GM19035 (cell line): Measurements from ENCODE around the gene NGDN.

Experiments
- ATAC-seq: cut with Tn5 transposase; IDR thresholded peaks from one replicate; pipeline ENCODE4 v1.9.1; 2021; ENCODE audit not compliant: unreplicated experiment

NGDN gene

GRCh38 chr14:23520899-23521533 lies 51.5 kb downstream of the NGDN start:
- no peak for ATAC-seq

DNA sequence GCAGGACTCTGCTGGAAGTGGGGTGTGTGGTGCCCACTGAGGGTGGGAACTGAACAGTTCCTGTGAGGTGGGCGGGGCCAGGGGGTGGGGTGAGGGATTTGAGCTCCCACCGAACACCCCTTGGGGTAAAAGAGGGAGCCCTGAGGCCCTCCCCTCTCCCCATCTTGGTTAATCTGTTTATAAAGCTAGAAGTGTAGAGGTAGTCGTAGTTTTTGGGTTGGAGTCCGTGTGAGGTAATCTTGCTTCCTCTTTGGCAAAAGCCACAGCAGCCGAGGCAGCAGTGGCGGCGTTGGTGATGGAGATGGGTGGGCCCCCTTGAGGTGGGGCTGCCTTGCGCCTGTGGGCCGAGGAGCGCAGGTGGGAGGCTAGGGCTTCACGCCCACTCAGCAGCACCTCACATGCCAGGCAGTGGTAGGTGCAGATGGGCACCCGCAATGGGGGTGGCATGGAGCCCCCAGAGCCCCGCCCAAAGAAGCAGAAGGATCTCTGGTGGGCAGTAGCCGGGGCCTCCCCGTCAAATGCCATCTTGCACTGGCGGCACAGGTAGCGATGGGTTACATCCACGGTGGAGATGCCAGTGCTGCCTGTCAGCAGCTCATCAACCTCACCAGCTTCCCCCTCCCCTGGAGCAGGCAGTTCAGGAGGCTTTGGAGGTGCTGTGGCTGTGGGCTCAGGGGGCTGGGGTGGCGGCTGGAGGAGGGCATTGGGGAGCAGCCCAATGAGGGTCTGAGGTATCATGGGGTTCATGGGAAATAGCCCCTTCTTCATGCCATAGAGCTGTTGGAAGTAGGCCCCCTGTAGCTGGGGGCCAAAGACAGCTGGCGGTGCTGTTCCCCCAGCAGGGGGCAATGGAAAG lies 52.5 kb downstream of the NGDN start:
- no peak for ATAC-seq

GRCh38 chr14:23522643-23523198 lies 53.2 kb downstream of the NGDN start:
- no peak for ATAC-seq

DNA sequence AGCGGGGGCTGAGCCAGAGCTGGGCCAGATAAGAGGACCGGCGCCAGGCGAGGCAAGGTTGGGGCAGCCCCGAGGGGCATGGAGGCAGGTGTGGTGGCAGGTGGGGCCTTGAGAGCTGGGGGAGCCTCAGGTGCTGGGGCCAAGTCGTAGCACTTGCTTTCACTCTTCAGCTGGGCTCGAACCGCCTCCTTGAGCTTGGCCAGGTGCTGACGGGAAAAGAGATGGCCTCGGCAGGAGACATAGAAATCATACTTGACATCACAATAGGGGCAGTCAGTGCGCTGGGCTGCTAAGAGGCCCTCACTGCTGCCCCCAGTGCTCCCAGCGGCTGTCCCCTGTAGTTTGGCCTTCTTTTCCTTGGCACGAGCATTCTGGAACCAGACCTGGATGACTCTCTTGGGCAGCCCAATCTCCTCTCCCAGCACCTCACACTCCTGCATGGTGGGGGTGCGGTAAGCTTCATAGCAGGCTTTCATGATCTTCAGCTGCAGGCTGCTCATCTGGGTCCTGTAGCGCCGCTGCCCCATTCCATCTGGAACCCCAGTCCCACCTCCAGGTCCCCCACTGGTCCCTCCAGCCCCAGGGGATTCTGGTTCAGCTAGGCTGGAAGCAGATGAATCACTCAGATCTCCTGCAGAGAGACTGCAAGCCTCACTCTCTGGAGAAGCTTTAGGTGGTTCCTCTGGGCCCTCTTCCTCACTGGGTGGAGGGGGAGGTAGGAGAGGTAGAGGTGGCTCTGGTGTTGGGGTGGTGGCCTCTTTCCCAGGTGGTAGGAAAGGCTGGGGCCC lies 53.9 kb downstream of the NGDN start:
- no peak for ATAC-seq

DNA sequence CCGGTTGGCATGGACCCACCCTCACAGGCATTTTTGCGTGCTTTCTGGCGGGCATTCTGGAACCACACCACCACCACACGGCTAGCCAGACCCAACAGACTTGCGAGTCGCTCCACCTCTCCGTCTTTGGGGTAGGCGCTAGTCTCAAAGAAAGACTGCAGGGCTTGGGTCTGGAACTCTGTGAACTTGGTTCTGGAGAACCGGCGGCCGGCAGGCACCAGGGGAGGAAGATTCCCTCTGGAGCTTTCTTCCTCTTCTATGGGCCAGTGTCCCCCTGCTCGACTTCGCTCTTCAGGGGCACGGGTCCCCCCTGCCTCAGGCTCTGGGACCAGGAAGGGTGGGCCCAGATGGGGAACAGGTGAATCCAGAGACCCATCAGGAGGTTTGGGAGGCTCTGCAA lies 55.5 kb downstream of the NGDN start:
- ATAC-seq = no peak

DNA sequence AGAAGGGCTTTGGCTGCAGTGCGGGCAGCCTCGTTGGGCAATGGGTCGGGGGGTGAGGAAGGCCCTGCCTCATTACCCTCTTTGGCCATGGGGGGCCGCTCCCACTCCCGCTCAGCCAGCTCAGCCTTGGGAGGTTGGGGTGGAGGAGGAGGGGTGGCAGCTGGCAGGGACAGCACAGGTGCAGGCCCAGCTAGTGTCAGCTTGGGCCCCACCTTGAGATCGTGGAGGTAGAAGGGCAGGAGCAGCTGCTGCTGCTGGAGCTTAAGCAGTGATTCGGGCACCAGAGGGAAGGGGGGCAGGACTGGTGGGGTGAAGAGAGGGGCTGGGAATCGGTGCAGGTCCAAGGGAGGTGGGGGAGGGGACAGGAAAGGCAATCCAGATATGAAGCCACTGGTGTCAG lies 56.1 kb downstream of the NGDN start:
- ATAC-seq = no peak
